GM12878 (cell line): ENCODE data around the gene TRPC1. TPM values are rescaled to one million over a fixed set of nuclear protein-coding genes. Genes with fewer than 3 reads are reported as not detected.

Experiments used
- BRCA1 ChIP-seq: IDR thresholded peaks from 2 replicates; pipeline ENCODE4 v1.6.1; 2011; ENCODE audit warnings: low read depth, low read length, improper control_type of control experiment
- DPF2 ChIP-seq: fragments of 450-650 bp; IDR thresholded peaks from 2 replicates; pipeline ENCODE4 v1.6.1; 2017; ENCODE audit warnings: mild to moderate bottlenecking
- IKZF2 ChIP-seq, 2 experiments: fragments of 450-650 bp; IDR thresholded peaks; 2 replicates each; pipeline ENCODE4 v1.6.1; 2017; ENCODE audit warnings: mild to moderate bottlenecking in 2 of 2, moderate library complexity in 2 of 2
- JUND ChIP-seq: IDR thresholded peaks from 2 replicates; pipeline ENCODE4 v1.6.1; 2012; ENCODE audit warnings: low read depth, mild to moderate bottlenecking, low read length, improper control_type of control experiment, moderate library complexity
- MEF2B ChIP-seq: fragments of 450-650 bp; IDR thresholded peaks from 2 replicates; pipeline ENCODE4 v1.6.1; 2018; ENCODE audit warnings: mild to moderate bottlenecking, moderate library complexity; ENCODE audit not compliant: partially characterized antibody, poor library complexity, severe bottlenecking
- NRF1 ChIP-seq: conservative IDR thresholded peaks from 2 replicates; pipeline ENCODE4 v1.6.1; 2011; ENCODE audit warnings: mild to moderate bottlenecking, low read depth, low read length, improper control_type of control experiment
- SPI1 ChIP-seq: IDR thresholded peaks from 2 replicates; pipeline ENCODE4 v1.6.1; 2011; ENCODE audit warnings: low read depth, mild to moderate bottlenecking, low read length, moderate library complexity, borderline replicate concordance; ENCODE audit not compliant: insufficient read depth
- TCF7 ChIP-seq: IDR thresholded peaks from 2 replicates; pipeline ENCODE4 v1.6.1; 2014; ENCODE audit warnings: antibody characterized with exemption, borderline replicate concordance
- ZNF592 ChIP-seq: fragments of 450-650 bp; IDR thresholded peaks from 2 replicates; pipeline ENCODE4 v1.6.1; 2017; ENCODE audit warnings: mild to moderate bottlenecking, moderate library complexity
- polyA plus RNA-seq, 11 experiments: library from polyadenylated mRNA; depleted of rRNA in 4 of 11; unstranded in 6 of 11; stranded (reverse) in 5 of 11; fragments of >200 nt; fragmentation: Nextera tagmentation in 4 of 11; fragmentation: Illumina TruSeq in 1 of 11; extraction: Ambion mirVana in 4 of 11; extraction: Trizol in 1 of 11; gene quantifications; 1 replicate in 1 of 11; 2 replicates in 10 of 11; pipeline versions ENCODE4 v1.2.1 to v1.2.3, GENCODE V29; 2011 to 2016; ENCODE audit warnings: inconsistent platforms in 2 of 11, missing spikeins in 2 of 11, low read depth in 1 of 11
- total RNA-seq, 4 experiments: library from RNA; depleted of rRNA in 3 of 4; stranded (reverse); fragments of >200 nt in 3 of 4; fragmentation: Illumina TruSeq in 1 of 4; extraction: Trizol in 1 of 4; gene quantifications; 2 replicates each; pipeline versions ENCODE4 v1.2.1 to v1.2.3, GENCODE V29; 2013 to 2021
- TF ChIP-seq, protein P1 (sequence below): fragments of 450-650 bp; IDR thresholded peaks from 2 replicates; pipeline ENCODE4 v1.6.1; 2017; ENCODE audit warnings: antibody characterized with exemption, mild to moderate bottlenecking, moderate library complexity

The TRPC1 gene
- total and polyA plus RNA-seq, 10 of the 15 experiments (the other 5 are each of a cell fraction or from before 2014, with no cell fraction given): 0.05 to 2.9 (median 0.17) TPM

DNA sequence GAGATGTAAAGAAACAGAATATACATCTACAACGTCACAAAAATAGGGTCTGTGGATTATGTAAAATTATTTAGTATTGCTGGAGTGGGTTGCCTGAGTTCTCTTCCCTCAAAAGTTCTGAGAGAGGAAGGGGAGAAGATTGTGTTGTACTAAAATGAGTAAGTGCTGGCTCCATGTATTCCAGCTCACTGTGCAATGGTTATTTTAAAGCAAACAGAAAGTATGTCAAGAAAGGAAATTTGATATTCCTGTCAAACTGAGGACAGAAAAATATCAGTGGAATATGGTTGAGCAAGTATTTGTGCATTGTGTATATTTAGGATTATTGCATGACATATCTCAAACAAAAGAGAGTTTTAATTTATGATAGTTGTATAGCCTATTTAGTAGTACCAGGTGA lies 2.2 kb downstream of the TRPC1 start (continued):
- TF ChIP-seq, protein P1, sequence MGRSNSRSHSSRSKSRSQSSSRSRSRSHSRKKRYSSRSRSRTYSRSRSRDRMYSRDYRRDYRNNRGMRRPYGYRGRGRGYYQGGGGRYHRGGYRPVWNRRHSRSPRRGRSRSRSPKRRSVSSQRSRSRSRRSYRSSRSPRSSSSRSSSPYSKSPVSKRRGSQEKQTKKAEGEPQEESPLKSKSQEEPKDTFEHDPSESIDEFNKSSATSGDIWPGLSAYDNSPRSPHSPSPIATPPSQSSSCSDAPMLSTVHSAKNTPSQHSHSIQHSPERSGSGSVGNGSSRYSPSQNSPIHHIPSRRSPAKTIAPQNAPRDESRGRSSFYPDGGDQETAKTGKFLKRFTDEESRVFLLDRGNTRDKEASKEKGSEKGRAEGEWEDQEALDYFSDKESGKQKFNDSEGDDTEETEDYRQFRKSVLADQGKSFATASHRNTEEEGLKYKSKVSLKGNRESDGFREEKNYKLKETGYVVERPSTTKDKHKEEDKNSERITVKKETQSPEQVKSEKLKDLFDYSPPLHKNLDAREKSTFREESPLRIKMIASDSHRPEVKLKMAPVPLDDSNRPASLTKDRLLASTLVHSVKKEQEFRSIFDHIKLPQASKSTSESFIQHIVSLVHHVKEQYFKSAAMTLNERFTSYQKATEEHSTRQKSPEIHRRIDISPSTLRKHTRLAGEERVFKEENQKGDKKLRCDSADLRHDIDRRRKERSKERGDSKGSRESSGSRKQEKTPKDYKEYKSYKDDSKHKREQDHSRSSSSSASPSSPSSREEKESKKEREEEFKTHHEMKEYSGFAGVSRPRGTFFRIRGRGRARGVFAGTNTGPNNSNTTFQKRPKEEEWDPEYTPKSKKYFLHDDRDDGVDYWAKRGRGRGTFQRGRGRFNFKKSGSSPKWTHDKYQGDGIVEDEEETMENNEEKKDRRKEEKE: no peak
- no peak for TF ChIP-seq IKZF2 (IDR thresholded peaks at IDR 0.05)
- TF ChIP-seq DPF2: no peak
- no peak for TF ChIP-seq MEF2B
- no peak for TF ChIP-seq NRF1
- TF ChIP-seq BRCA1: no peak
- TF ChIP-seq ZNF592: no peak
- TF ChIP-seq JUND: no peak
- no peak for TF ChIP-seq TCF7
- TF ChIP-seq SPI1: no peak
- TF ChIP-seq, all 136 proteins: peak for 0
